Suppressor macrophage treated with lipopolysaccharide for 4 hours (primary cell): Measurements from ENCODE around the gene PTCD1.
"Not testable (repeated sequence)": the region's sequence is repeated elsewhere in the genome, so short reads cannot be mapped to it uniquely, and the experiment has no call there.

ENCODE experiments used
- DNase-seq: peaks from one replicate; pipeline ENCODE4 v3.0.0-alpha.2; 2020

The PTCD1 gene

GRCh38 chr7:99407872-99408378 lies 30.7 kb downstream of the PTCD1 start:
- peak; percentile 52 for DNase-seq

- DNase-seq: no peak
Measured at GRCh38 chr7:99406557-99406956, 32.0 kb downstream of the PTCD1 start.

DNA sequence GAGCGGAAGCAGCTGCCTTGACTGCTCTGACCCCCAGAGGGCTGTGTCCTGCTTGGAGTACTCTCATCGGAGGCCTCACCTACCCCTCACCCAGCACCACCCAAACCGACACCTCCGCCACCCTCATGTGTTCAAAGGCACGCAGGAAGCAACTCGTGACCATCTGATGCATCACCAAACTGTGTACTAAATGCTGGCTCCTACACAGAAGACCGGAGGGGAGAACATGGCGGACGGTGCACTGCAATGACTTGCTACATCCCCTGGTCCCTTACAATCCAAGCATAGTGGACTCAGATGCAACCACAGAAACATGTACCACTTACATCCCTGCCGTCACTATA lies 33.6 kb downstream of the PTCD1 start:
- DNase-seq: no peak

- DNase-seq: no peak
Measured at GRCh38 chr7:99404235-99404976, 34.2 kb downstream of the PTCD1 start.

- DNase-seq: no peak
Measured at GRCh38 chr7:99403764-99404163, 34.8 kb downstream of the PTCD1 start.

DNA sequence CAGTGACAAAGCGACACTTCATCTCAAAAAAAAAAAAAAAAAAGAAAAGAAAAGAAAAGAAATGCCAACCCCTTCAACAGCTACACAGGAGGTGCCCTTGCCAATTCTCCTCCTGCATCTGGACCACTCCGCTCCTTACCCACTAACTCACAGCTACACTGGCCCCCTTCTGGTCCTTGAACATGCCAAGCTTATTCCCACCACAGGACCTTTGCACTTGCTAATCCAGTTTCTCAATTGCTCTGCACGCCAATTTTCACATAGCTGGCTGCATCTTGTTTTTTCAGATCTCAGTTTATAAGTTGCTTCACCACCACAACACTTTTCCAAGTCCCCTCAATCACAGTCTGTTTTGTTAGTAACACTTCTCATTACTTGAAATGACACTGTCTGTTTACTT lies 35.7 kb downstream of the PTCD1 start:
- no peak for DNase-seq

DNA sequence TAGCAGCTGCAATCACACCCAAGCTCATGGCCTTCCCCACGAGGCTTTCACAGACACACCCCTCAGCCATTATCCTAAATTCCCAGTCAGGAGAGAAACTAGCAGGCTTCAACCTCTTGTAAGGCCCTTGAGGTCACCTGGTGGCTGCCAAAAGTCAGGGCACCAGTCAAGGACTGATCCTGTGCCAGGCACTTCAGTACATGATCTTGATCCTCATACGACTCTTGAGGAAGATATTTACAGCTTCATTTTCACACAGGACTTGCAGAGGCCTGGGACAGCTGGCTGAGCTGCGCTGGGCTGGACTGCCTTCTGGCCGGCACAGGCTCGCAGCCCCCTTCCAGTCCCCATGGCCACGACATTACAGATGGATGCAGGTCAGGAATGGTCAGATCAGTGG lies 39.0 kb downstream of the PTCD1 start:
- DNase-seq: no peak

GRCh38 chr7:99398891-99399445 lies 39.6 kb downstream of the PTCD1 start:
- no peak for DNase-seq

DNA sequence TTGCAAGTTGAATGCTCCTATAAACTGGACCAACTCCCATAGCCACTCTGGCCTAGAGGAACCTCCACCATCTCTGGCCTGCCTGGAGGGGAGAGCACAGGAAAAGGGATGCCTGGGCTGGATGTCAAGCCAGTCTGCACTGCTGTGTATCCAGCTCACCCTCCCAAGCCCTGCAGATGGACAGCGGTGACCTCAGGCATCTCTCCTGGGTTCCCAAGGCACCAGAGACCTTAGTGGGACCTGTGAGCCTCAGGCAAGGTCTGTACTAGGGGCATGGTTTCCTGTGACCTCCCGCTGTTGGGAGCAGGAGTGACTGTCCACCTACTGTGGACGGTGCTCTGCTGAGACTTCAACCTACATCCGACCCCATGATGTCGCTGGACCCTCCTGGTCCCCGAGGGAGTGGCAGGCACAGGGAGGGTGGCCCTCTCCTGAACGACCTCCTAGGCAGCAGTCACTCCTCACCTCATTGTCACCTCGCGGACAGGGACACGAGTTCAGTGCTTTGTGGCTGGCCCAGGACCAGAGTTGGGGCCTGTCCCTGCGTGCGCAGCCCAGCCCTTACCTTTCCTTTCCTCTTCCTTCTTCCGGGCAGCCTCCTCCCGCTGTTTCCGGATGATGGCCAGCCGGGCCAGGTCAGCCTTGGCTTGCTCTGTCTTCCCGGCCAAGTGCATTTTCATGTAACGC lies 41.2 kb downstream of the PTCD1 start:
- DNase-seq: no peak

- DNase-seq: no peak
Measured at GRCh38 chr7:99396418-99397296, 41.9 kb downstream of the PTCD1 start.

DNA sequence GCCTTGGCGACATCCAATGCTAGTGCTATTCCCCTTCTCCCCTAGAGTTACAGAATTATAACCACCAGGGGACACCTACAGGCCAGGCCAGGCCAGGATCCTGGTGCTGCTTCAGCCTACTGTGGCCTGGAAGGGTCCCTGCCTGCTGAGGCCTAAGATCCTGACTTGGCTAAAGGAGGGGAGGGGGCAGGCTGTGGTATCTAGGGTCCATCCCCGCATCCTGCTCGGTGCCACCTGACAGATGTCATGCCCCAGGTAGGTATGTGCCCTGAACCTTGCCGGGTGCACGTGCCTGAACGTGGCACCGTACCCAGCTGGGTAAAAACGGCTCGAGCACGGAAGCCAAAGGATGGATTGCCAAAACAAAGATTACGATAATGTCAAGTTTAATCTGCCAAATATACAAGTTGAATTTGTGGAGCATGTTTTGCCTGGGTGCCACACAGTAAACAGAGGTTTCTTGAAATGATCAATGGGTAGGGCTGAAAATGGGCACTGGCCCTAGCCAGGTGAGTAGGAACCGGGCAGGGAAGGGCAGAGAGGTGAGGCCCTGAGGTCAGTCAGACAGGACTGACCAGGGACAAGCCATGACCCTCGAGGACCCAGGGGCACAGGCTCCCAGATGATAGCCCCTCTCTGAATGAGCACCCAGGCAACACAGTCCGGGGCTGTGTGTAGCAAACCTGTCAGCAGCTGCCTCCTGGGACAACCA lies 42.8 kb downstream of the PTCD1 start:
- DNase-seq: no peak

DNA sequence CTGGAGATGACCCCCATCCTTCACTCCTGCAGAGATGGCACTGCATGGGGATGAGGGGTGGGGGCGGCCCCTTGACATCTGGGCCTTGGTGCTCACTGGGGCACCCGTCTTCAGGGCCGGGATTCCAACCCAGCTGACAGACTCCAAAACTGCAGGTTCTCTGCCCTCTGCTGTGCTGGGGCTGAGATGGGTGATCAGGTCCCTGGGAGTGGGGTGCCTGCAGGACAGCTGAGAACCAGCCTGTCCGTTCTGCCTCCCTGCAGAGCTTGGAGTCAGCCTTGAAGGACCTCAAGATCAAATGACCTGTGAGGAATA lies 44.5 kb downstream of the PTCD1 start:
- DNase-seq: no peak

DNA sequence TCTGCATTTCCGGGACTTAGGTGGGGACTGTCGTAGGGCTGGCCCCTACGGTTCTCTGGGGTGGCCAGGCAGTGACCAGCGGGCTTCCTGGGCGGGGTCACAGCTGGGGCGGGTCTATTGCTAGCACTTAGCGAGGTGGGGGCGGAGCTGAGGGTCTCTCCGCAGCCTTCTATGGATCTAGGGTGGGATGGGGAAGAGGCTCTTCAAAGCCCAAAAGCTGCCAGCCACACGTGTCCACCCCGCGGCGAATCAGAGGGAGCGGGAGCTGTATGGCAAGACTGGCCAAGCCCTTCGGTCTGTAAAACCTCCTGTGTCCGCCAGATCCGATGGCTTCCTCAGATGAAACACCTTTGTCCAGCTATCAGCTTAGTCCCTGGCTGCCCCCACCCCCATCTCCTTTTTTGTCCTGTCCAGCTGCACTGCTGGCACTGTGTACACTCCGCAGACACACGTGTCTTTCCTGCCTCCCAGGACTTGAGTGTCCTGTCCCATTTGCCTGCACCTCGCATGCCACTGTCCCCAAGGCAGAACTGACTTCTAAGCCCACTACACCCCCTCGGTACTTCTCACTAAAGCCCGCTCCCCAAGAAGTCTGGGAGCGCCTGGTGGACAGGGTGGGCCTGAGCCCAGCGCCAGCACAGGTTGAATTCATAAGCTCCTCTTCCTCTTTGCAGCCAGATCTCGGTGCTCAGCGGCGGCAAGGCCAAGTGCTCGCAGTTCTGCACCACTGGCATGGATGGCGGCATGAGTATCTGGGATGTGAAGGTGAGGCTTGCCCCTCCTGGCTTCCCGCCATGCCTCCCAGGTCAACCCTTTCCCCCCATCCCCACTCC lies 45.0 kb downstream of the PTCD1 start:
- no peak for DNase-seq

GRCh38 chr7:99392659-99393354 lies 45.8 kb downstream of the PTCD1 start:
- peak; percentile 47 for DNase-seq

GRCh38 chr7:99392046-99392445 lies 46.6 kb downstream of the PTCD1 start:
- no peak for DNase-seq

DNA sequence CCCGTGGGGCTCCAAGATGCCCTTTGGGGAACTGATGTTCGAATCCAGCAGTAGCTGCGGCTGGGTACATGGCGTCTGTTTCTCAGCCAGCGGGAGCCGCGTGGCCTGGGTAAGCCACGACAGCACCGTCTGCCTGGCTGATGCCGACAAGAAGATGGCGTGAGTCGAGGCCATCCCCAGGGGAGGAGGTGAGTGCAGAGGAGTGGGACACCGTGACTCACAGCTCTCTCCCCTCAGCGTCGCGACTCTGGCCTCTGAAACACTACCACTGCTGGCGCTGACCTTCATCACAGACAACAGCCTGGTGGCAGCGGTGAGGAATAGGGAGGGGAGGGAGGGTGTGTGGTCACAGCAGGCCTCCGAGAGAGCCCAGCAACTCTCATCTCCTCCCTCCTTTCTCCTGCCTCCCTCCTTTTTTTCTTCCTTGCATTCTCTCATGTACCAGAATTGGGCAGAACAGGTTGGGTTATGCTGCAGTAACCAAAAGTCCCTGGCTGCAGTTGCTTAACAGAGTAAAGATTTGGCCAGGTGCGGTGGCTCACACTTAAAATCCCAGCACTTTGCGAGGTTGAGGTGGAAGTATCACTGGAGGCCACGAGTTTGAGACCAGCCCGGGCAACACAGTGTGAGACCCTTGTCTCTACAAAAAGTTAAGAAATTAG lies 47.5 kb downstream of the PTCD1 start:
- no peak for DNase-seq

- no peak for DNase-seq
Measured at GRCh38 chr7:99389772-99390171, 48.8 kb downstream of the PTCD1 start.

- no peak for DNase-seq
Measured at GRCh38 chr7:99387912-99388311, 50.7 kb downstream of the PTCD1 start.

GRCh38 chr7:99387239-99387635 lies 51.4 kb downstream of the PTCD1 start:
- DNase-seq: not testable (repeated sequence)

DNA sequence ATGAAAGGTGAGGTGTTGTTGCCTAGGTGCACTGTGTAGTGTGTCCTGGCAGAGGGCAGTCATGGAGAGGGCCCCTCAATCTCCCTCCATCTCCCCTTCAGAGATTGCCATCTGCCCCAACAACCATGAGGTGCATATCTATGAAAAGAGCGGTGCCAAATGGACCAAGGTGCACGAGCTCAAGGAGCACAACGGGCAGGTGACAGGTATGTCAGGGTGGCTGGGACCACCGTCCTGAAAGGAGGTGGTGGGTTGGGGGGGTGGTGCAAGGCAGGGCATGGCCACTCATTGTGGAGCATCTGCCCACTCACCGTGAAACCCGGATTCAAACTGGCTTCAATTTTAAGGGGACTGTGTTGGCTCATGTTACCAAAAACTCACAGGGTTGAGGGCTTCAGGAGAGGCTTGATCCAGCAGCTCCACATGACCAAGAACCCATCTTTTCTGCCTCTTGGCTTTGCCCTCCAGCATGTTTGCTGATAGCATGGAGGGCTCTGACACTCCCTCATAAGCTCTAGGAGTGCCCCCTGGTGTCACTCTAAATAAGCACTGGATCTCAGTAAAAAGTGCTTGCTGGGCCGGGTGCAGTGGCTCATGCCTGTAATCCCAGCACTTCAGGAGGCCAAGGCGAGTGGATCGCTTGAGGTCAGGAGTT lies 51.9 kb downstream of the PTCD1 start:
- DNase-seq: peak; percentile 63
